Measurements from ENCODE around the gene ADRA2A.

The ADRA2A gene

GRCh38 chr10:111037858-111038257 is 39.0 kb upstream of the ADRA2A start:
- Histone ChIP-seq H3K27me3 (ENCODE audit: control insufficient read depth, insufficient read depth, low read length) (no peaks in the 10 kb centered on the region), H3K4me2 (ENCODE audit: low read length) (no peak overlapping the region), H3K9ac (no peak overlapping the region), H2AFZ (no peak overlapping the region), H3K4me1 (no peaks in the 10 kb centered on the region), H3K9me3 (ENCODE audit: control insufficient read depth, low read length) (no peaks in the 10 kb centered on the region), H3K79me2 (no peaks in the 10 kb centered on the region), H3K36me3 (ENCODE audit: control insufficient read depth, insufficient read depth, low read length) (no peaks in the 10 kb centered on the region), H3K27ac (no peak overlapping the region), H3K4me3 (ENCODE audit: low read depth, low read length) (no peak overlapping the region)
- no peak for TF ChIP-seq CTCF (IDR thresholded peaks at IDR 0.05)

GRCh38 chr10:111039522-111039921 is 37.3 kb upstream of the ADRA2A start:
- Histone ChIP-seq H3K9me3 (ENCODE audit: control insufficient read depth, low read length) (no peaks in the 10 kb centered on the region), H3K27me3 (ENCODE audit: control insufficient read depth, insufficient read depth, low read length) (no peaks in the 10 kb centered on the region), H3K79me2 (no peaks in the 10 kb centered on the region), H2AFZ (no peak overlapping the region), H3K27ac (no peak overlapping the region), H3K4me2 (ENCODE audit: low read length) (no peak overlapping the region), H3K36me3 (ENCODE audit: control insufficient read depth, insufficient read depth, low read length) (no peaks in the 10 kb centered on the region), H3K4me3 (ENCODE audit: low read depth, low read length) (no peak overlapping the region), H3K4me1 (no peaks in the 10 kb centered on the region), H3K9ac (no peak overlapping the region)
- TF ChIP-seq CTCF (IDR thresholded peaks at IDR 0.05): no peak

- Histone ChIP-seq H3K27ac (no peak overlapping the region), H3K4me1 (no peaks in the 10 kb centered on the region), H3K79me2 (no peaks in the 10 kb centered on the region), H2AFZ (no peak overlapping the region), H3K4me2 (ENCODE audit: low read length) (no peak overlapping the region), H3K27me3 (ENCODE audit: control insufficient read depth, insufficient read depth, low read length) (no peaks in the 10 kb centered on the region), H3K4me3 (ENCODE audit: low read depth, low read length) (no peak overlapping the region), H3K9me3 (ENCODE audit: control insufficient read depth, low read length) (no peaks in the 10 kb centered on the region), H3K36me3 (ENCODE audit: control insufficient read depth, insufficient read depth, low read length) (no peaks in the 10 kb centered on the region), H3K9ac (no peak overlapping the region)
- no peak for TF ChIP-seq CTCF (IDR thresholded peaks at IDR 0.05)
These were observed 19.8 kb upstream of the ADRA2A start for GRCh38 chr10:111057006-111057405.

GRCh38 chr10:111063471-111063870 is 13.4 kb upstream of the ADRA2A start:
- H3K27me3 ChIP-seq (ENCODE audit: control insufficient read depth, insufficient read depth, low read length): no peaks in the 10 kb centered on the region
- no peak overlapping the region for H2AFZ ChIP-seq
- no peaks in the 10 kb centered on the region for H3K36me3 ChIP-seq (ENCODE audit: control insufficient read depth, insufficient read depth, low read length)
- H3K9ac ChIP-seq: no peak overlapping the region
- H3K4me3 ChIP-seq (ENCODE audit: low read depth, low read length): no peak overlapping the region
- H3K79me2 ChIP-seq: no peaks in the 10 kb centered on the region
- TF ChIP-seq CTCF (IDR thresholded peaks at IDR 0.05): no peak
- no peak overlapping the region for H3K4me2 ChIP-seq (ENCODE audit: low read length)
- H3K4me1 ChIP-seq: no peaks in the 10 kb centered on the region
- no peak overlapping the region for H3K27ac ChIP-seq
- H3K9me3 ChIP-seq (ENCODE audit: control insufficient read depth, low read length): no peaks in the 10 kb centered on the region

DNA sequence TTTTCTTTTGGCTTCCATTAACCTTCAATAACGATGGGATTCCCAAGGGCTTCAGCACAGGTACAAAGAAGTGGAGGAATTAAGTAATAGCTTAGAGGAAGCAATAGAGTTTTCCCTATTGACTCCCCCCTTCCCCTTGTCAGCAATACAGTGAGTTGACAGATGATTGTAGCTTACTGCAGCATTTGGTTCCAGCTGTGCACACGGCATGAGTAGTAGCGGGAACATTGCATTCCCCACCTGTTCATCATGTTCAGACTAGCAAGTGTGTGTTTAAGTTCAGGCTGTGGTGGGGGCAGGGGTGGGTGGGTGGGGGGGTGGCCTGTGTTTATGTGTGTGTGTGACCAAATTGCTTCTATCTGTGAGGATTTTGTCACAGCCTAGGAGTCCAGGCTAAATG is 4.6 kb upstream of the ADRA2A start:
- H3K27ac ChIP-seq: no peak overlapping the region
- no peaks in the 10 kb centered on the region for H3K36me3 ChIP-seq (ENCODE audit: control insufficient read depth, insufficient read depth, low read length)
- no peaks in the 10 kb centered on the region for H3K4me1 ChIP-seq
- TF ChIP-seq CTCF (IDR thresholded peaks at IDR 0.05): no peak
- no peak overlapping the region for H3K4me3 ChIP-seq (ENCODE audit: low read depth, low read length)
- no peaks in the 10 kb centered on the region for H3K79me2 ChIP-seq
- no peak overlapping the region for H2AFZ ChIP-seq
- no peak overlapping the region for H3K9ac ChIP-seq
- H3K9me3 ChIP-seq (ENCODE audit: control insufficient read depth, low read length): no peaks in the 10 kb centered on the region
- H3K27me3 ChIP-seq (ENCODE audit: control insufficient read depth, insufficient read depth, low read length): no peaks in the 10 kb centered on the region
- no peak overlapping the region for H3K4me2 ChIP-seq (ENCODE audit: low read length)

All from parathyroid adenoma (tissue), 2 donors.